ENCODE results near the gene CCDC112. TPM values are rescaled to one million over a fixed set of nuclear protein-coding genes. Genes with fewer than 3 reads are reported as not detected.
A peak's percentile ranks its signal among the peaks of the same experiment; 100 is the strongest.

CCDC112 gene
- total RNA-seq, 1 donor, result 12.6 TPM

DNA sequence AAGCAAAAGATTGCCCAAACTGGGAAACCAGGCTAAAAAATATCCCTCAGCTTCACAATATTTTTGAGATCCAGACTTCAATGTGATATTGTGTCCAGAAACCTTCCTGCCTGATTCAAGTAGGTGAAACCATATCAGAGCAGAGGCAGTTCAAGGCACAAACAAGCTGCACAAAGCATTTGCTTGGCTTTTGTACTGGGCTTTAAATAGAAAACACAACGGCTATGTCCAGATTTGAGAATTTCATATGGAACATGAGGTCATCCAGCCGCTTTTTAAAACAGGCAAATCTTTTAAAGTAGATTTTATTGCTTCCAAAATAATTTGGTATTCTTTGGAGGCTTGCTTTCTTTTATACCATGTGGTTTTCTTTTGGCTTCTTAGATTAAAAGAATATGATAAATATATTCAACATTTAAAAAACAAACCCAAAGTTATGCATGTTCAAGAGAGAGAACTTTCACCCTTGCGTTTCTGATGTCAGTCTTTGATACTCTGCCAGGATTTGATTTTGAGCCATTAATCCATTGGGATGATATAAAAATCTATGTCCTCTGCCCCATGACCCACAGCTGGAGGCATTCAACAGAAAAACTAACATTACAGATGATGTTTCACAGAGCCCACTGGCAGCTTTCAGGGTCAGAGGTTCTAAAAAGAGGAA is 29.0 kb upstream of the CCDC112 start:
- H3K4me3 ChIP-seq (ENCODE audit: low read depth, low read length), result no peak overlapping the region
- peak; percentile 23 for DNase-seq (ENCODE audit: low read depth)
- TF ChIP-seq, protein P1, sequence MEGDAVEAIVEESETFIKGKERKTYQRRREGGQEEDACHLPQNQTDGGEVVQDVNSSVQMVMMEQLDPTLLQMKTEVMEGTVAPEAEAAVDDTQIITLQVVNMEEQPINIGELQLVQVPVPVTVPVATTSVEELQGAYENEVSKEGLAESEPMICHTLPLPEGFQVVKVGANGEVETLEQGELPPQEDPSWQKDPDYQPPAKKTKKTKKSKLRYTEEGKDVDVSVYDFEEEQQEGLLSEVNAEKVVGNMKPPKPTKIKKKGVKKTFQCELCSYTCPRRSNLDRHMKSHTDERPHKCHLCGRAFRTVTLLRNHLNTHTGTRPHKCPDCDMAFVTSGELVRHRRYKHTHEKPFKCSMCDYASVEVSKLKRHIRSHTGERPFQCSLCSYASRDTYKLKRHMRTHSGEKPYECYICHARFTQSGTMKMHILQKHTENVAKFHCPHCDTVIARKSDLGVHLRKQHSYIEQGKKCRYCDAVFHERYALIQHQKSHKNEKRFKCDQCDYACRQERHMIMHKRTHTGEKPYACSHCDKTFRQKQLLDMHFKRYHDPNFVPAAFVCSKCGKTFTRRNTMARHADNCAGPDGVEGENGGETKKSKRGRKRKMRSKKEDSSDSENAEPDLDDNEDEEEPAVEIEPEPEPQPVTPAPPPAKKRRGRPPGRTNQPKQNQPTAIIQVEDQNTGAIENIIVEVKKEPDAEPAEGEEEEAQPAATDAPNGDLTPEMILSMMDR (IDR thresholded peaks at IDR 0.05; ENCODE audit: insufficient read depth, low read length), result no peak

DNA sequence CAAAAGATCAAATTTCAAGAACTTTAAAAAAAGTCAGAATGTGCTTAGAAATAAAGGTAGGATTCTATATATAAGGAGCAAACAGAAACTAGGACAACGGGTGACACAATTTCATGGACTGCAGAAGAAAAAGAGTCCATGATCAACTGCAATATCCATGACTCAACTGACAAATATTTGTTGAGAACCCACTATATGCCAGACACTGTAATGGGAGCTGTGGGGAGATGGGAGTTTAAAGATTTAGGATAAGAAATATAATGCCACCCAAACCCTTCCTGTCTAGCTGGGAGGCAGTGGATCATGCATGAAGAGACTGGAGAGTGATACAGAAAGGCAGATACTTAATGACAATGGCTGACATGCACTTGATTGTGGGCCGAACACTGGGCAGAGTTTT is 27.6 kb upstream of the CCDC112 start:
- H3K4me3 ChIP-seq (ENCODE audit: low read depth, low read length), result no peak overlapping the region
- no peak for DNase-seq (ENCODE audit: low read depth)
- TF ChIP-seq, protein P1 (IDR thresholded peaks at IDR 0.05; ENCODE audit: insufficient read depth, low read length), result no peak

DNA sequence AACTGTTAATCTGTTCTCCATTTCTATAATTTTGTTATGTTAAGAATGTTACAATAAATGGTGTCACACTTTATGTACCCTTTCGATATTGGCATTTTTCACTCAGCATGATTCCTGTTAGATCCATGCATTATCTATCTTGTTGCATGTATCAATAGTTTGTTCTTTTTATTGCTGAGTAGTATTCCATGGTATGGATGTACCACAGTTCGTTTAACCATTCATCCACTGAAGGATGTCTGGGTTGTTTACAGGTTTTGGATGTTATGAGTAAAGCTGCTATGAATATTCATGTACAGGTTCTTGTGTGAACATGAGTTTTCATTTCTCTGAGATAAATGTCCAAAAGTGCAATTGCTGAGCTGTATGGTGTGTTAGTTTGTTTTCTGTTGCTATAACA is 26.3 kb upstream of the CCDC112 start:
- TF ChIP-seq, protein P1 (IDR thresholded peaks at IDR 0.05; ENCODE audit: insufficient read depth, low read length), result no peak
- no peak for DNase-seq (ENCODE audit: low read depth)
- no peak overlapping the region for H3K4me3 ChIP-seq (ENCODE audit: low read depth, low read length)

DNA sequence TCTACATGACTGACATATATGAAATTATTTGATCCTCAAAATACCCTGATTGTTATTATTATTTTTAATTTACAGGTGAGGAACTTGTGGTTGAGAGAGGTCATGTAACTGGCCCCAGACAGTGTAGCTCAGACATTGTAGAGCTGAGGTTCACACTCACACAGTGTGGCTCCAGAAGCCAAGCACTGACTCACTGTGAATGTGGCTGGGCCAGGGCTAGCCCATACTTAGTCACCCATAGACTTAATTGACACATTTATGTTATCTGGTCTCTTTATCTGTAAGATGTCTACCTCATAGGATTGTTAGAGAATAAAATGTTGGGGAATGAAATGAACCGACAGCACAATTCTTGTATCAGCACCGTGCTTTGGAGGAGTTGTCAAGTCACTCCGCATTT is 24.9 kb upstream of the CCDC112 start:
- DNase-seq (ENCODE audit: low read depth), result peak; percentile 16
- TF ChIP-seq, protein P1 (IDR thresholded peaks at IDR 0.05; ENCODE audit: insufficient read depth, low read length), result no peak

DNA sequence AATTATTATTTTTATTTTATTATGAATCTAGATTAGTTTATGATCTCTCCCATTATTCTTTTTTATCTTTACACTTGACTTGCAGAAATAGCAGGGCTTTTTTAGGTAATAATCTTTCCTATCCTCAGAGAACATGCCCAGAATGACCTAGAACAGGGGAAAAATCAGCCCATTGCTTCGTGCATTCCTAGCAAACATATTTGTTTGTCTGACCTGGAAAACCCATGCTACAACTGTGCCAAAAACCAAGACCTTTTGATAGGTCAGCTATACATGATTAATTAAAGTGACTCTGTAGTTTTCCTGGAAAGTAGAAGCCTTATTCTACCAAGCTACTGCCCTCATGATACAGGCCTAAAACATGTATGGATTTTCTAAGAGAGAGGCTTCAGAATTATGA is 24.1 kb upstream of the CCDC112 start:
- TF ChIP-seq, protein P1 (IDR thresholded peaks at IDR 0.05; ENCODE audit: insufficient read depth, low read length), result no peak
- DNase-seq (ENCODE audit: low read depth), result no peak
- no peak overlapping the region for H3K4me3 ChIP-seq (ENCODE audit: low read depth, low read length)

More for the DNA sequence above, 24.9 kb upstream of the CCDC112 start:
- H3K4me3 ChIP-seq (ENCODE audit: low read depth, low read length), result no peak overlapping the region

DNA sequence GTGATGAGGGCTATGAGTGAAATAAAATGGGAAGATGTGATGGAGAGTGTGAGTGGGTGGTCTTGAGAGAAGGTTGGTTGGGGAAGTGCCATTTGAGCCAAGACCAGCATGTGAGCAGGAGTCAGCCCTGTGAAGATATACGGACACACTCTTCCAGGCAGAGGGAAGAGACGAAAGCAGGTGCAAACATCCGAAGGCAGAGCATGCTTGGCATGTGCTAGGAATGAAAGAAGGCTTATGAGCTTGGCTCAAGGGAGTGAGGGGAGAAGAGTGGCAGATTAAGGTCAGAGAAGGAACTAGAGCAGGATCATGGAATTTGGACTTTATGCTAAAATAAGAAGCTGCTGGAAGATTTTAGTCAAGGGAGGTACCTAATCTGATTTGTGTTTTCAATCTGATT is 23.6 kb upstream of the CCDC112 start:
- TF ChIP-seq, protein P1 (IDR thresholded peaks at IDR 0.05; ENCODE audit: insufficient read depth, low read length), result no peak
- DNase-seq (ENCODE audit: low read depth), result no peak

DNA sequence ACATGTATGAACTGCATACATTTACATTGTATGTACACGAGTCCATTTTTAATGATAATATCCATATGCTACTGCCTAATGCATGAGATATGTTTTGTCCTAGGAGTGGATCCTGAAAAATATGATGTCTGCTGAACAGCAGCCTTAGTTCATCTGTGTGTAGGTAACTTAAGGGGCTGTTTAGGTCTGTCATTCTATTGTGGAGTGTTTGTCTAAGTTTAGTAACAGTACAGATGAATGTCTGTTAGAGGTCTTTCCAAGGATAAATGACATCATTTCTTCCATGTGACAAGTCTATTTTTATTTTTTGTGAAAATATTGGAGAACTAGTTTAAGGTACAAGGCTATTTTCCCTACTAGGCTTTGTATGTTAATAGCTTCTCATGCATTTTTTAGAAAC is 22.6 kb upstream of the CCDC112 start:
- TF ChIP-seq, protein P1 (IDR thresholded peaks at IDR 0.05; ENCODE audit: insufficient read depth, low read length), result no peak
- no peak overlapping the region for H3K4me3 ChIP-seq (ENCODE audit: low read depth, low read length)
- no peak for DNase-seq (ENCODE audit: low read depth)

More for the DNA sequence above, 23.6 kb upstream of the CCDC112 start:
- H3K4me3 ChIP-seq (ENCODE audit: low read depth, low read length), result no peak overlapping the region

Data from fibroblast of the aortic adventitia (primary cell).